Activated CD8-positive, alpha-beta memory T cell treated with anti-CD3 and anti-CD28 coated beads, Interleukin-2, amount 10 ng/mL, durations not matched to agents 7 days and 5 days (primary cell): ENCODE data around the gene ERMARD. TPM values are rescaled to one million over a fixed set of nuclear protein-coding genes. Genes with fewer than 3 reads are reported as not detected.
"Not testable (repeated sequence)": the region's sequence is repeated elsewhere in the genome, so short reads cannot be mapped to it uniquely, and the experiment has no call there.

Source experiments
- ATAC-seq: fragments of 150-1000 bp; cut with Tn5 transposase; one replicate; pipeline ENCODE4 v1.10.0; 2021; ENCODE audit warnings: moderate library complexity
- CTCF ChIA-PET: fragments of 350-600 bp; sonication (Branson Sonifier 250); formaldehyde crosslinking; loops from one replicate; lab custom pipeline; 2021; ENCODE audit warnings: antibody characterized with exemption; lab: Charles Lee
- DNase-seq: peaks from one replicate; pipeline ENCODE4 v3.0.0-alpha.2; 2020
- H3K27ac Mint-ChIP-seq: one replicate; pipeline ENCODE4 v1.8.0; 2021; ENCODE audit warnings: mild to moderate bottlenecking, mixed read lengths
- H3K27me3 Mint-ChIP-seq: one replicate; pipeline ENCODE4 v1.8.0; 2021; ENCODE audit warnings: mixed read lengths
- H3K36me3 Mint-ChIP-seq: one replicate; pipeline ENCODE4 v1.8.0; 2021; ENCODE audit warnings: mild to moderate bottlenecking, mixed read lengths
- H3K4me1 Mint-ChIP-seq: one replicate; pipeline ENCODE4 v1.8.0; 2021; ENCODE audit warnings: mixed read lengths
- H3K4me3 Mint-ChIP-seq: one replicate; pipeline ENCODE4 v1.8.0; 2021; ENCODE audit warnings: mild to moderate bottlenecking, moderate library complexity, mixed read lengths
- H3K9me3 Mint-ChIP-seq: one replicate; pipeline ENCODE4 v1.8.0; 2022; ENCODE audit warnings: low read depth, mixed read lengths
- total RNA-seq, 2 experiments: library from RNA; stranded (reverse); gene quantifications; one replicate each; pipeline ENCODE4 v1.2.3, GENCODE V29; 2021

Gene ERMARD
- total RNA-seq, 2 experiments from 2014 or later, result 29.3 to 36.7 TPM

DNA sequence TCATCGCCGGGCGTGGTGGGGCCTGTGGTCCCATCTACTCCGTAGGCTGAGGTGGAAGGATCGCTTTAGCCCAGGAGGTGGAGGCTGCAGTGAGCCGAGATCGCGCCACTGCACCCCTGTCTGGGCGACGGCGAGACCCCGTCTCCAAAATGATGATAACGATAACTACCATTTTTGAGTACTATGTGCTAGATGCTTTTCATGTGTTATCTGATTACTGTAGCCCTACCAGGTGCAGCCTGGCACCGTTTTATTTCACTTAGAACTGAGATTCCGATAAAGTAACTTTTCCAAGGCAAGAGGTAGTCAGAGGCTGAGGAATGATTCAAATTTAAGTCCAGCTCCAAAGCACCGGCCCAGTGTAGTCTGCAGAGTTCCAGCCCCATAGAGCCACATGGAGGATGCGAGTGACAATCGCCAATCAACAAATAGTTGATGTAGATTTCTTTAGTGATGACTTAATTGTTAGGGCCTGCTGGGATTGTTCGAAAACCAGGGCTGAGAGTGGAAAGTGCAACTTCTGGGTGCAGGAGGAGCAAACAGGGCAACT is 727 bp downstream of the ERMARD start:
- Mint-ChIP-seq H3K4me3 (peak overlapping the region; percentile 89), H3K27ac (peak overlapping the region; percentile 92), H3K36me3 (peaks cover 21% of the 10 kb centered on the region), H3K27me3 (no peaks in the 10 kb centered on the region), H3K9me3 (no peaks in the 10 kb centered on the region), H3K4me1 (peaks cover 26% of the 10 kb centered on the region)
- CTCF ChIA-PET, result interaction anchor here (1.1 to 1.7 kb wide), 3 partner anchors 29 to 343 kb away, joined by 3 to 9 read pairs (median 3); no protein-coding TSS in a partner anchor
- no peak for ATAC-seq
- no peak for DNase-seq

- H3K27ac Mint-ChIP-seq, result no peak overlapping the region
- CTCF ChIA-PET, result interaction anchor here (1.3 kb wide), 1 partner anchor 829 kb away, joined by 3 read pairs; the partner anchor contains the start of gene PDCD2
- H3K9me3 Mint-ChIP-seq, result no peaks in the 10 kb centered on the region
- peaks cover 18% of the 10 kb centered on the region for H3K4me1 Mint-ChIP-seq
- peaks cover 27% of the 10 kb centered on the region for H3K36me3 Mint-ChIP-seq
- no peak for ATAC-seq
- no peak for DNase-seq
- no peak overlapping the region for H3K4me3 Mint-ChIP-seq
- H3K27me3 Mint-ChIP-seq, result no peaks in the 10 kb centered on the region
These were observed 3.7 kb downstream of the ERMARD start for GRCh38 chr6:169755162-169755561.

GRCh38 chr6:169763308-169763707 is 11.9 kb downstream of the ERMARD start:
- Mint-ChIP-seq H3K27me3 (no peaks in the 10 kb centered on the region), H3K4me3 (no peak overlapping the region), H3K27ac (no peak overlapping the region), H3K9me3 (no peaks in the 10 kb centered on the region), H3K4me1 (no peaks in the 10 kb centered on the region), H3K36me3 (peaks cover 35% of the 10 kb centered on the region)
- no peak for DNase-seq
- no peak for ATAC-seq
- CTCF ChIA-PET, result interaction anchor here (1.1 kb wide), 1 partner anchor 10 kb away, joined by 3 read pairs; no protein-coding TSS in a partner anchor

DNA sequence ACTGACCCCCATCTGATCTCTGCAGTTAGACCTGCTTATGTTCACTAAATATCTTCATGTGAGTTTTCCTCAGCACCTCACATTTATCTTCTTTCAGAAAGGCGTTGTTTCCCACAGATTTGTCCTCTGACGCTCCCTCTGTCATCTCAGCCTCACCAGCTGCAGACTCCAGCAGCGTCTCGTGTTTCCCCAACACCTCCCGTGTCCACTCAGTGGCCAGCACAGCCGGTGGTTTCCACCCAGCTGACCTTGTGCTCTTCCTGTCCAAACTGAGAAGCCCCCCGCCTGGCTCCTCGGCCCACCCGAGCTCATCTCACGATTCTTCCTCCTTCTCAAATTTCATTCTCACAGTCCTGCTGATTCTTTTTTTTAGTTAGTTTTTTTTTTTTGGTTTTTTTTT is 12.5 kb downstream of the ERMARD start:
- Mint-ChIP-seq H3K4me1 (no peaks in the 10 kb centered on the region), H3K36me3 (peaks cover 31% of the 10 kb centered on the region), H3K27me3 (no peaks in the 10 kb centered on the region), H3K9me3 (no peaks in the 10 kb centered on the region), H3K4me3 (no peak overlapping the region), H3K27ac (no peak overlapping the region)
- DNase-seq, result no peak
- no peak for ATAC-seq
- CTCF ChIA-PET, result interaction anchor here (1.1 kb wide), 2 partner anchors 9 to 26 kb away, joined by 3 read pairs; no protein-coding TSS in a partner anchor

- H3K27me3 Mint-ChIP-seq, DNase-seq, H3K27ac Mint-ChIP-seq, ATAC-seq, H3K4me3 Mint-ChIP-seq, H3K4me1 Mint-ChIP-seq, H3K9me3 Mint-ChIP-seq: not testable (repeated sequence)
- CTCF ChIA-PET, result interaction anchor here (1.6 kb wide), 1 partner anchor 24 kb away, joined by 5 read pairs; no protein-coding TSS in a partner anchor
- peaks cover 18% of the 10 kb centered on the region for H3K36me3 Mint-ChIP-seq
These were observed 14.4 kb downstream of the ERMARD start for GRCh38 chr6:169765789-169766188.

GRCh38 chr6:169766232-169766631 is 14.8 kb downstream of the ERMARD start:
- H3K27ac Mint-ChIP-seq, result no peak overlapping the region
- CTCF ChIA-PET, result interaction anchor here (1.6 kb wide), 1 partner anchor 24 kb away, joined by 5 read pairs; no protein-coding TSS in a partner anchor
- ATAC-seq, result no peak
- no peaks in the 10 kb centered on the region for H3K9me3 Mint-ChIP-seq
- H3K4me3 Mint-ChIP-seq, result no peak overlapping the region
- no peaks in the 10 kb centered on the region for H3K4me1 Mint-ChIP-seq
- no peaks in the 10 kb centered on the region for H3K27me3 Mint-ChIP-seq
- H3K36me3 Mint-ChIP-seq, result peaks cover 17% of the 10 kb centered on the region
- no peak for DNase-seq

- no peak for ATAC-seq
- peaks cover 20% of the 10 kb centered on the region for H3K36me3 Mint-ChIP-seq
- H3K4me1 Mint-ChIP-seq, result no peaks in the 10 kb centered on the region
- no peaks in the 10 kb centered on the region for H3K27me3 Mint-ChIP-seq
- H3K27ac Mint-ChIP-seq, result no peak overlapping the region
- no peaks in the 10 kb centered on the region for H3K9me3 Mint-ChIP-seq
- no peak for DNase-seq
- CTCF ChIA-PET, result interaction anchor here (1.6 kb wide), 1 partner anchor 23 kb away, joined by 5 read pairs; no protein-coding TSS in a partner anchor
- no peak overlapping the region for H3K4me3 Mint-ChIP-seq
These were observed 15.7 kb downstream of the ERMARD start for GRCh38 chr6:169766921-169767736.

DNA sequence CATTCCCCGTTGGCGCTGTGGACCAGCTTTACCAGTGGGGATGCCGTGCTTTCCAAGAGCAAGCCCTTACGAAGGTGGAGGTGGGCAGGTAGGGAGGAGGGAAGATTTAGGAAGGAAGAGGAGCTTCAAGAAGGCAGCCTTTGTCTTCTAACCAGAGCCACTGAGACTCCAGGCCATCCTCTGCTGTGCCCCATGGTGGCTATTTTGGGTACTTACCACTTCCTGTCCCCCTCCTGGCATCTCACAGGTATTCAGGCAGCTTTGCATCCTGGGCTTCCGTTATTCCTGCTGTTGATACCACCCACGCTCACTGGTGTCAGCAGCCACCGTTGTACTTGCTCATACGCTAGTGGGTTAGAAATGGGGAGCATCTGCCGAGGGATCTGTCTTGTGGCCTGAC is 22.9 kb downstream of the ERMARD start:
- Mint-ChIP-seq H3K27me3 (no peaks in the 10 kb centered on the region), H3K36me3 (peaks cover 13% of the 10 kb centered on the region), H3K27ac (no peak overlapping the region), H3K4me1 (peaks cover 5% of the 10 kb centered on the region), H3K9me3 (no peaks in the 10 kb centered on the region), H3K4me3 (no peak overlapping the region)
- DNase-seq, result no peak
- CTCF ChIA-PET, result no interaction called here
- ATAC-seq, result no peak

DNA sequence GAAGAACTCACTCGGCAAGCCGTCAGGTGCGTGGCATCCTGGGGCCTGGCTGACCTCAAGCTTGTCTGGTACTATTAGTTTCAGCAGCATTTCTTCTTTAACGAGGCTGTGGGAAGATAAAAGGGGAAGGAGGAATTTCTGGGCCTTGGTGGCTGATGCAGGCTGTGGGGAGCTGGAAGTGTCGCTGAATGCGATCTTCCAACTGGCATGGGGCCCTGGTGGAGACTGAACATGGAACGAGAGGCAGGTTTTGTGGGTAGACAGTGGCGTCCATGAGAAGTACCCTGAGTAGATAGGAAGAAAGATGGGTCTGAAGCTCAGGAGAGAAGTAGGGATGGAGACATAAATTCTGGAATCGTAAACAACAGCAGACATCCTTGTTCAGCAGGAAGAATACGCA is 23.9 kb downstream of the ERMARD start:
- no peak for DNase-seq
- peaks cover 15% of the 10 kb centered on the region for H3K36me3 Mint-ChIP-seq
- H3K4me3 Mint-ChIP-seq, result no peak overlapping the region
- H3K9me3 Mint-ChIP-seq, result no peaks in the 10 kb centered on the region
- H3K27me3 Mint-ChIP-seq, result no peaks in the 10 kb centered on the region
- no peak overlapping the region for H3K27ac Mint-ChIP-seq
- H3K4me1 Mint-ChIP-seq, result peaks cover 5% of the 10 kb centered on the region
- no peak for ATAC-seq
- CTCF ChIA-PET, result no interaction called here

- Mint-ChIP-seq H3K4me1 (peaks cover 5% of the 10 kb centered on the region), H3K9me3 (no peaks in the 10 kb centered on the region), H3K36me3 (peaks cover 23% of the 10 kb centered on the region), H3K27me3 (no peaks in the 10 kb centered on the region), H3K27ac (no peak overlapping the region), H3K4me3 (no peak overlapping the region)
- DNase-seq (no peak), ATAC-seq (no peak)
- CTCF ChIA-PET, result interaction anchor here (1.0 kb wide), 1 partner anchor 14 kb away, joined by 3 read pairs; no protein-coding TSS in a partner anchor
These were observed 25.0 kb downstream of the ERMARD start for GRCh38 chr6:169776379-169776778.

DNA sequence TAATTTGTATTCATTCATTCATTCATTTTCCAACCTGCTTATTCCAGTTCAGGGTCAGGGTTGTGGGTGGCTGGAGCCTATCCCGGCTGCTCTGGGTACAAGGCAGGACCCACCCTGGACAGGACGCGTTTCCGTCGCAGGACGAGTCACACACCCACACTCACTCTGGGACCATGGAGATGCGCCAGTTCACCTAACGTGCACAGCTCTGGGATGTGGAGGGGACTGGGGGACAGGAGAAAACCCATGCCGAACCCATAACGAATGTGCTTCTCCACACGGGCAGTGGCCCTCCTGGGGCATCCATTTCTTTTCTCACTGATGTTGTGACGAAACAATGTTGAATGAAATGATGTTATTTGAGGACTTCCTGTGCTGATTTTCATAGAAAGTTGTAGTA is 26.5 kb downstream of the ERMARD start:
- H3K4me3 Mint-ChIP-seq, result no peak overlapping the region
- DNase-seq, result no peak

GRCh38 chr6:169778646-169779045 is 27.2 kb downstream of the ERMARD start:
- H3K4me3 Mint-ChIP-seq, result no peak overlapping the region
- CTCF ChIA-PET, result no interaction called here
- no peak for ATAC-seq
- H3K27me3 Mint-ChIP-seq, result no peaks in the 10 kb centered on the region
- no peak overlapping the region for H3K27ac Mint-ChIP-seq
- H3K36me3 Mint-ChIP-seq, result peaks cover 24% of the 10 kb centered on the region
- peaks cover 5% of the 10 kb centered on the region for H3K4me1 Mint-ChIP-seq
- no peak for DNase-seq
- no peaks in the 10 kb centered on the region for H3K9me3 Mint-ChIP-seq

More for the DNA sequence above, 26.5 kb downstream of the ERMARD start:
- H3K4me1 Mint-ChIP-seq, result peaks cover 5% of the 10 kb centered on the region
- H3K27me3 Mint-ChIP-seq, result no peaks in the 10 kb centered on the region
- no peaks in the 10 kb centered on the region for H3K9me3 Mint-ChIP-seq
- ATAC-seq, result no peak
- H3K36me3 Mint-ChIP-seq, result peaks cover 23% of the 10 kb centered on the region
- CTCF ChIA-PET, result no interaction called here
- no peak overlapping the region for H3K27ac Mint-ChIP-seq

DNA sequence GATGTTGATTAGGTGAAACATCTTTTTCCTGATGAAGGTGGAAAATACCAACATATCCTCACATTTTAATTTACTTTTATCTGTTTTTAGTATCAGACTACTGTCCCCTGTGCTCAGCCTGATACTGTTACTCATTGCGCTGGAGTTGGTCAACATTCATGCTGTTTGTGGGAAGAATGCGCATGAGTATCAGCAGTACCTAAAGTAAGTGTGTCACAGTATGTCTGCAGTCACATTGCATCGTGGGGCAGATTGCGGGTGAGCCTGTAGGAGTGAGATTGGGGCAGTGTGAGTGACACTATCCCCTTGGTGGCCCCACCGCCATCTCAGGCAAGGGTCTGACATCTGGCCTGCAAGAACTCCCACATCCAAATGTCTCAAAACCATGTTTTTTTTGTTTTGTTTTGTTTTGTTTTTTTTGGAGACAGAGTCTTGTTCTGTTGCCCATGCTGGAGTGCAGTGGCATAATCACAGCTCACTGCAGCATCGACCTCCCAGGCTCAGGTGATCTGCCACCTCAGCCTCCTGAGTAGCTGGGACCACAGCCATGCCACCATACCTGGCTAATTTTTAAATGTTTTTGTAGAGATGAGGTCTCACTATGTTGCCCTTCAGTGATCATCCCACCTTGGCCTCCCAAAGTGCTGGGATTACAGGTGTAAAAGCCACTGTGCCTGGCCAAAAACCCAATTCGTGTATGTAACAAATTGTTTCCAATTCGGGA is 27.8 kb downstream of the ERMARD start:
- ATAC-seq, result no peak
- Mint-ChIP-seq H3K4me1 (peaks cover under 1% of the 10 kb centered on the region), H3K4me3 (no peak overlapping the region), H3K27me3 (no peaks in the 10 kb centered on the region), H3K27ac (no peak overlapping the region), H3K36me3 (peaks cover 24% of the 10 kb centered on the region), H3K9me3 (no peaks in the 10 kb centered on the region)
- CTCF ChIA-PET, result no interaction called here
- DNase-seq, result no peak
